Activated CD8-positive, alpha-beta T cell treated with anti-CD3 and anti-CD28 coated beads for 36 hours (primary cell): ENCODE data around the gene NADSYN1. TPM values are rescaled to one million over a fixed set of nuclear protein-coding genes. Genes with fewer than 3 reads are reported as not detected.

Experiments
- ATAC-seq: fragments of 200-7000 bp; cut with Tn5 transposase; one replicate; pipeline ENCODE4 v1.10.0; 2021; ENCODE audit warnings: mild to moderate bottlenecking, moderate library complexity
- CTCF ChIA-PET: fragments of 350-600 bp; sonication (Branson Sonifier 250); formaldehyde crosslinking; loops from one replicate; lab custom pipeline; 2021; ENCODE audit warnings: antibody characterized with exemption; lab: Charles Lee
- POLR2A ChIA-PET: fragments of 350-600 bp; sonication (Branson Sonifier 250); formaldehyde crosslinking; loops from one replicate; lab custom pipeline; 2021; ENCODE audit warnings: antibody characterized with exemption; lab: Charles Lee
- DNase-seq: peaks from one replicate; pipeline ENCODE4 v3.0.0-alpha.2; 2020
- H3K27ac Mint-ChIP-seq: one replicate; pipeline ENCODE4 v1.8.0; 2021; ENCODE audit warnings: mild to moderate bottlenecking, mixed read lengths
- H3K27me3 Mint-ChIP-seq: one replicate; pipeline ENCODE4 v1.8.0; 2021; ENCODE audit warnings: mixed read lengths
- H3K36me3 Mint-ChIP-seq: one replicate; pipeline ENCODE4 v1.8.0; 2021; ENCODE audit warnings: low read depth, mixed read lengths
- H3K4me1 Mint-ChIP-seq: one replicate; pipeline ENCODE4 v1.8.0; 2021; ENCODE audit warnings: low read depth, mixed read lengths
- H3K4me3 Mint-ChIP-seq: one replicate; pipeline ENCODE4 v1.8.0; 2021; ENCODE audit warnings: mild to moderate bottlenecking, moderate library complexity, mixed read lengths
- H3K9me3 Mint-ChIP-seq: one replicate; pipeline ENCODE4 v1.8.0; 2021; ENCODE audit warnings: mixed read lengths
- CTCF ChIP-seq: fragments of 200-600 bp; IDR thresholded peaks from one replicate; pipeline ENCODE4 v1.8.0; 2022; ENCODE audit warnings: antibody characterized with exemption, mild to moderate bottlenecking
- intact Hi-C: fragments of 100-400 bp; cut with micrococcal nuclease; formaldehyde crosslinking; loops from one replicate; pipeline ENCODE4 v1.10.0; 2022
- total RNA-seq, 2 experiments: library from RNA; stranded (reverse); gene quantifications; one replicate each; pipeline ENCODE4 v1.2.3, GENCODE V29; 2021

The NADSYN1 gene
- total RNA-seq, 2 experiments from 2014 or later: 115 to 117 TPM

GRCh38 chr11:71444811-71445210 lies 8.2 kb upstream of the NADSYN1 start:
- TF ChIP-seq CTCF: no peak
- Mint-ChIP-seq H3K9me3 (peaks cover 3% of the 10 kb centered on the region), H3K36me3 (peaks cover 75% of the 10 kb centered on the region), H3K27me3 (no peaks in the 10 kb centered on the region), H3K4me3 (no peak overlapping the region), H3K4me1 (peaks cover 19% of the 10 kb centered on the region), H3K27ac (no peak overlapping the region)
- no peak for ATAC-seq
- intact Hi-C loops: no loop called here
- no peak for DNase-seq
- CTCF ChIA-PET: no interaction called here
- POLR2A ChIA-PET: no interaction called here

DNA sequence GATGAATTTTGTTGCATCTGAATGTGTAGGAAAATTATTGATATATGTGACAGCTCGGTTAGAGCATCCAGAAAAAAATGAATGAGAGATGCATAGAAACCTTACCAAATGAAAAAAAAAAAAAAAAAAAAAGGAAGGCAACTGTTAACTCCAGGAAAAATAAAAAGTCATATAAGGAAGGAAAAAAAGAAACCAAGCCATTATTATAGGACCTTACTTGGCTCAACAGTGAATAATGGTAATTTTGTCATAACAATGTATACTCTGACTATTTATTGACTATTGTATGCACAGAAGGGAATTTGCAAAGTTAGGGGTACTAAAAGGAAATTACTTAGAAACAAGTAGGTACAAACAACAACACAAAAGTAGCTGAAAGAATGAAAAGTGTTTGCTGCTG lies 6.9 kb upstream of the NADSYN1 start:
- Mint-ChIP-seq H3K27ac (no peak overlapping the region), H3K9me3 (peaks cover 3% of the 10 kb centered on the region), H3K4me3 (peak overlapping the region; percentile 98), H3K36me3 (peaks cover 72% of the 10 kb centered on the region), H3K4me1 (peaks cover 29% of the 10 kb centered on the region), H3K27me3 (no peaks in the 10 kb centered on the region)
- no peak for TF ChIP-seq CTCF
- DNase-seq: no peak
- ChIA-PET CTCF (no interaction called here), POLR2A (no interaction called here)
- intact Hi-C loops: no loop called here
- no peak for ATAC-seq

DNA sequence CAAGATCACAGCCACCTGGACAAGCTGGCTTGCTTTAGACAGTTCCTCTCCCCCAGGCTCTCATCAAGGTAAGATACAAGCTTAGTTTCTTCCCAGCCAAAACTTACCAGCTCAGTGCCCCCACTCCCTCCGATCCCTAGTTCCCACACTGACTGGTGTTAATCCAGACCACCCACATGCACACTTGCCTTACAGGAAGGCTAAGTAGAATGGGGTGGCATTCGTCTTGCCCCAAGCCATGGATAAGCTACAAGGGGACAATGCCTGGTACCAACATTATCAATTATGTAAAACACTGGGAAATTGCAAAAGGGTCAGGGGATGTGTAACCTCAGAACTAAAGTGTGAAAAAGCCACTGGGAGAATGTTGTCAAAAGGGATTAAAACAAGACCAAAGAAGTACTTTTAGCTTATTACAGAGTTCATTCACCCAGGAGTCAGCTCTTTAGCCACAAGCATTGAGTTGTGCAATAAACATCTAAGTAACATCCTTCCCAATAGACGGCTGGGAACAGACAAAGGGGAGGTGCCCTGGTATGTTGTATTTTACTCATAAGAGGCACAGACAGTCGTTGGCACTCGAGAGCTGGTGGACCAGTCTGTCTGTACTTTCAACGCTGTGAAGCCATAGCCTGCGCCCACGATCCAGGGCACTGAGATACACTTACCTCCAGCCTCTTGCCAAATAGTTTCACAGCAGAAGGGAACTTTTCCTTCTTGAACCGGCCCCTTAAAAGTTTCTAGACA lies 5.9 kb upstream of the NADSYN1 start:
- Mint-ChIP-seq H3K4me3 (peak overlapping the region; percentile 98), H3K36me3 (peaks cover 73% of the 10 kb centered on the region), H3K4me1 (peaks cover 37% of the 10 kb centered on the region), H3K27ac (peak overlapping the region; percentile 72), H3K9me3 (peaks cover 3% of the 10 kb centered on the region), H3K27me3 (no peaks in the 10 kb centered on the region)
- ChIA-PET CTCF (no interaction called here), POLR2A (interaction anchor here (0.8 to 1.8 kb wide), 2 partner anchors 9 to 15 kb away, joined by 4 to 5 read pairs; no protein-coding TSS in a partner anchor)
- no peak for TF ChIP-seq CTCF
- intact Hi-C loops: no loop called here
- no peak for DNase-seq
- no peak for ATAC-seq

GRCh38 chr11:71447791-71448256 lies 5.2 kb upstream of the NADSYN1 start:
- peaks cover 72% of the 10 kb centered on the region for H3K36me3 Mint-ChIP-seq
- intact Hi-C loops: no loop called here
- peak overlapping the region; percentile 98 for H3K4me3 Mint-ChIP-seq
- ChIA-PET POLR2A (interaction anchor here (0.8 to 1.8 kb wide), 2 partner anchors 10 to 15 kb away, joined by 4 to 5 read pairs; no protein-coding TSS in a partner anchor), CTCF (interaction anchor here (1.2 kb wide), 1 partner anchor 20 kb away, joined by 4 read pairs; no protein-coding TSS in a partner anchor)
- H3K27ac Mint-ChIP-seq: peak overlapping the region; percentile 72
- H3K27me3 Mint-ChIP-seq: no peaks in the 10 kb centered on the region
- TF ChIP-seq CTCF: no peak
- H3K9me3 Mint-ChIP-seq: peaks cover 3% of the 10 kb centered on the region
- DNase-seq (peak; percentile 59), ATAC-seq (peak; percentile 29)
- H3K4me1 Mint-ChIP-seq: peaks cover 41% of the 10 kb centered on the region
